IMR-90 (cell line): ENCODE data around the gene ANKRD7. TPM values are rescaled to one million over a fixed set of nuclear protein-coding genes. Genes with fewer than 3 reads are reported as not detected.

Source experiments
- ATAC-seq: fragments of 200-7000 bp; cut with Tn5 transposase; 2 replicates; pipeline ENCODE4 v1.9.1; 2020; ENCODE audit warnings: low read depth, mild to moderate bottlenecking, moderate library complexity
- BruUV-seq: library from RNA; stranded (reverse); fragments of 400-500 nt; replicated peaks from 2 replicates; lab custom pipeline; 2021; lab: Mats Ljungman, UMichigan
- CTCF ChIA-PET: fragments of 300-600 bp; formaldehyde crosslinking; extraction: SDS; loops from one replicate; lab custom pipeline; 2021; ENCODE audit warnings: antibody characterized with exemption; lab: Yijun Ruan, JAX
- POLR2A ChIA-PET: fragments of 300-600 bp; sonication (Branson Sonifier 250); formaldehyde crosslinking; loops from one replicate; lab custom pipeline; 2022; ENCODE audit warnings: antibody characterized with exemption; ENCODE audit not compliant: unreplicated experiment; lab: Charles Lee
- DNase-seq: peaks from one replicate; pipeline ENCODE4 v3.0.0; 2013
- H2AFZ ChIP-seq: replicated peaks from 2 replicates; pipeline ENCODE3; 2013; ENCODE audit warnings: low read length, mild to moderate bottlenecking; ENCODE audit not compliant: poor library complexity
- H2AK5ac ChIP-seq: 2 replicates; pipeline ENCODE4 v1.6.1; 2013; ENCODE audit warnings: low read depth, low read length, inconsistent platforms
- H2AK9ac ChIP-seq: replicated peaks from 2 replicates; pipeline ENCODE3; 2013; ENCODE audit warnings: mild to moderate bottlenecking, low read depth, low read length, moderate library complexity; ENCODE audit not compliant: poor library complexity
- H2BK120ac ChIP-seq: 2 replicates; pipeline ENCODE4 v1.6.1; 2013; ENCODE audit warnings: low read depth, low read length, inconsistent platforms
- H2BK15ac ChIP-seq: 3 replicates; pipeline ENCODE4 v1.6.1; 2013; ENCODE audit warnings: low read depth, low read length, inconsistent platforms
- H2BK20ac ChIP-seq: 2 replicates; pipeline ENCODE4 v1.6.1; 2013; ENCODE audit warnings: low read depth, mild to moderate bottlenecking, inconsistent platforms, low read length, moderate library complexity
- H2BK5ac ChIP-seq: 2 replicates; pipeline ENCODE4 v1.6.1; 2013; ENCODE audit warnings: mild to moderate bottlenecking, low read depth, low read length, inconsistent platforms; ENCODE audit not compliant: poor library complexity, severe bottlenecking
- H3K14ac ChIP-seq: replicated peaks from 2 replicates; pipeline ENCODE4 v1.6.1; 2013; ENCODE audit warnings: low read depth, low read length, inconsistent platforms
- H3K18ac ChIP-seq: 2 replicates; pipeline ENCODE4 v1.6.1; 2013; ENCODE audit warnings: low read depth, low read length, control low read depth
- H3K23ac ChIP-seq: 2 replicates; pipeline ENCODE4 v1.6.1; 2013; ENCODE audit warnings: low read depth, low read length, inconsistent platforms
- H3K27ac ChIP-seq: 2 replicates; pipeline ENCODE4 v1.5.1; 2013; ENCODE audit warnings: mild to moderate bottlenecking, control low read depth, low read length; ENCODE audit not compliant: insufficient read depth
- H3K27me3 ChIP-seq: 2 replicates; pipeline ENCODE4 v1.6.1; 2013; ENCODE audit warnings: low read length; ENCODE audit not compliant: control insufficient read depth, insufficient read depth
- H3K36me3 ChIP-seq: 2 replicates; pipeline ENCODE4 v1.6.1; 2013; ENCODE audit warnings: low read length, mixed read lengths; ENCODE audit not compliant: control insufficient read depth, insufficient read depth
- H3K4ac ChIP-seq: 2 replicates; pipeline ENCODE4 v1.6.1; 2013; ENCODE audit warnings: low read depth, low read length, inconsistent platforms
- H3K4me1 ChIP-seq: 2 replicates; pipeline ENCODE4 v1.6.1; 2013; ENCODE audit warnings: low read length, mixed read lengths; ENCODE audit not compliant: control insufficient read depth, insufficient read depth
- H3K4me2 ChIP-seq: 2 replicates; pipeline ENCODE4 v1.6.1; 2013; ENCODE audit warnings: low read depth, mild to moderate bottlenecking, control low read depth, low read length, moderate library complexity
- H3K4me3 ChIP-seq: 2 replicates; pipeline ENCODE4 v1.5.1; 2013; ENCODE audit warnings: low read depth, mild to moderate bottlenecking, control low read depth, low read length, moderate library complexity; ENCODE audit not compliant: insufficient read depth
- H3K56ac ChIP-seq: 2 replicates; pipeline ENCODE4 v1.6.1; 2013; ENCODE audit warnings: low read length, inconsistent platforms; ENCODE audit not compliant: insufficient read depth; ENCODE audit errors: extremely low read depth
- H3K79me1 ChIP-seq, 2 experiments: 2 replicates each; pipeline ENCODE4 v1.6.1; 2013; ENCODE audit warnings: low read length in 2 of 2, inconsistent platforms in 1 of 2, low read depth in 1 of 2
- H3K9ac ChIP-seq: 2 replicates; pipeline ENCODE4 v1.6.1; 2013; ENCODE audit warnings: low read depth, low read length, control low read depth
- H3K9me1 ChIP-seq: 2 replicates; pipeline ENCODE4 v1.6.1; 2013; ENCODE audit warnings: low read length, inconsistent platforms; ENCODE audit not compliant: insufficient read depth
- H3K9me3 ChIP-seq: 2 replicates; pipeline ENCODE4 v1.6.1; 2013; ENCODE audit warnings: low read length; ENCODE audit not compliant: control insufficient read depth, insufficient read depth
- H4K20me1 ChIP-seq: 2 replicates; pipeline ENCODE4 v1.6.1; 2013; ENCODE audit warnings: low read length, inconsistent platforms; ENCODE audit not compliant: insufficient read depth
- H4K5ac ChIP-seq: 2 replicates; pipeline ENCODE4 v1.6.1; 2013; ENCODE audit warnings: mild to moderate bottlenecking, low read depth, low read length, control low read depth
- H4K8ac ChIP-seq, 2 experiments: 2 replicates each; pipeline ENCODE4 v1.6.1; 2013; ENCODE audit warnings: low read depth in 2 of 2, low read length in 2 of 2, control low read depth in 1 of 2, inconsistent platforms in 1 of 2
- H4K91ac ChIP-seq: 2 replicates; pipeline ENCODE4 v1.6.1; 2013; ENCODE audit warnings: low read depth, low read length, inconsistent platforms; ENCODE audit not compliant: insufficient read depth
- MAFK ChIP-seq: IDR thresholded peaks from 2 replicates; pipeline ENCODE4 v1.6.1; 2012; ENCODE audit warnings: low read depth, low read length, improper control_type of control experiment
- NFE2L2 ChIP-seq: fragments of 150-350 bp; IDR thresholded peaks from 2 replicates; pipeline ENCODE4 v1.6.1; 2016; ENCODE audit warnings: low read depth, mild to moderate bottlenecking, low read length
- POLR2A ChIP-seq: IDR thresholded peaks from 2 replicates; pipeline ENCODE4 v1.6.1; 2012; ENCODE audit warnings: mild to moderate bottlenecking, low read depth, low read length
- RCOR1 ChIP-seq: IDR thresholded peaks from 2 replicates; pipeline ENCODE4 v1.6.1; 2012; ENCODE audit warnings: mild to moderate bottlenecking, low read length, improper control_type of control experiment; ENCODE audit not compliant: insufficient replicate concordance
- RFX5 ChIP-seq: IDR thresholded peaks from 2 replicates; pipeline ENCODE4 v1.8.0; 2012; ENCODE audit warnings: low read depth, mild to moderate bottlenecking, low read length, moderate library complexity
- SMC3 ChIP-seq: fragments of 150-350 bp; IDR thresholded peaks from 2 replicates; pipeline ENCODE4 v1.6.1; 2016; ENCODE audit warnings: low read depth, mild to moderate bottlenecking, antibody characterized with exemption, low read length, moderate library complexity
- WGBS, 2 experiments: methylation state at CpG; one replicate each; pipeline versions ENCODE4 v1.1.5 to v1.1.7; 2013; ENCODE audit warnings: missing lambda C conversion rate in 2 of 2; ENCODE audit not compliant: insufficient read length in 1 of 2; ENCODE audit errors: extremely low coverage in 2 of 2; 5-methylcytosine and 5-hydroxymethylcytosine counted together
- dilution Hi-C: fragments of 300-500 bp; cut with HindIII; formaldehyde crosslinking; loops from one replicate; pipeline ENCODE4 v1.14.3; 2018; ENCODE audit warnings: low sequenced_read_pairs; ENCODE audit not compliant: unreplicated experiment
- in situ Hi-C: fragments of 300-500 bp; cut with MboI; formaldehyde crosslinking; loops from 3 replicates; pipeline ENCODE4 v1.14.3; 2019; ENCODE audit warnings: low sequenced_read_pairs, inconsistent platforms, mixed read lengths
- intact Hi-C: fragments of 100-400 bp; cut with micrococcal nuclease; formaldehyde crosslinking; loops from 2 replicates; pipeline ENCODE4 v1.10.0; 2022
- polyA plus RNA-seq, 3 experiments: library from polyadenylated mRNA; depleted of rRNA; stranded (reverse); fragments of >200 nt; gene quantifications; 2 replicates each; pipeline ENCODE4 v1.2.3, GENCODE V29; 2012; ENCODE audit warnings: low replicate concordance in 1 of 3
- total RNA-seq: library from RNA; depleted of rRNA; stranded (reverse); fragments of >200 nt; gene quantifications from 2 replicates; pipeline ENCODE4 v1.2.3, GENCODE V29; 2012

ANKRD7 gene
- total and polyA plus RNA-seq, 2 of the 4 experiments (the other 2 are of a cell fraction), result 0.17 to 0.18 TPM

- Histone ChIP-seq H3K18ac (no peak overlapping the region), H3K36me3 (no peaks in the 10 kb centered on the region), H3K4ac (no peak overlapping the region), H4K5ac (no peak overlapping the region), H2AK9ac (no peak overlapping the region), H3K56ac (no peak overlapping the region), H2AFZ (no peak overlapping the region), H4K20me1 (no peaks in the 10 kb centered on the region), H3K4me2 (no peak overlapping the region), H3K23ac (no peak overlapping the region), H3K4me3 (no peak overlapping the region), H2AK5ac (no peak overlapping the region), H3K27me3 (no peaks in the 10 kb centered on the region), H2BK120ac (no peak overlapping the region), H3K14ac (no peak overlapping the region), H2BK15ac (no peak overlapping the region), H2BK20ac (no peak overlapping the region), H3K9me1 (no peaks in the 10 kb centered on the region), H3K9me3 (no peaks in the 10 kb centered on the region), H3K9ac (no peak overlapping the region), H3K27ac (no peak overlapping the region), H4K8ac (no peak overlapping the region), H3K4me1 (no peaks in the 10 kb centered on the region), H4K91ac (no peak overlapping the region), H3K79me1 (no peaks in the 10 kb centered on the region), H2BK5ac (no peak overlapping the region)
- dilution Hi-C loops (no loop called here), intact Hi-C loops (no loop called here), in situ Hi-C loops (no loop called here)
- ChIA-PET CTCF (no interaction called here), POLR2A (no interaction called here)
- no peak for DNase-seq
- BruUV-seq, result no TSS peak
- WGBS, 2 experiments, result no CpG with 5 or more reads among the region's 1 CpG
- TF ChIP-seq RCOR1 (no peak), NFE2L2 (no peak), MAFK (no peak), RFX5 (no peak), POLR2A (no peak), SMC3 (no peak)
- no peak for ATAC-seq
Observed at GRCh38 chr7:118233799-118234198, 9.3 kb downstream of the ANKRD7 start.
